Immature natural killer cell (primary cell): ENCODE results near the gene LRRK1. TPM values are rescaled to one million over a fixed set of nuclear protein-coding genes. Genes with fewer than 3 reads are reported as not detected.

Source experiments
- DNase-seq, 3 donors: peaks; one replicate each; pipeline ENCODE4 v3.0.0; 2022; ENCODE audit warnings: mixed read lengths in 1 of 3
- H3K27ac Mint-ChIP-seq, 6 donors: one replicate each; pipeline ENCODE4 v1.8.0; 2020; ENCODE audit warnings: mixed read lengths in 6 of 6, mild to moderate bottlenecking in 5 of 6, inconsistent platforms in 4 of 6, moderate library complexity in 3 of 6
- H3K27me3 Mint-ChIP-seq, 3 donors: one replicate each; pipeline ENCODE4 v1.8.0; 2020 to 2021; ENCODE audit warnings: low read depth in 3 of 3, mild to moderate bottlenecking in 3 of 3, mixed read lengths in 3 of 3, moderate library complexity in 3 of 3, inconsistent platforms in 1 of 3
- H3K36me3 Mint-ChIP-seq, 3 donors: one replicate each; pipeline ENCODE4 v1.8.0; 2020; ENCODE audit warnings: mixed read lengths in 3 of 3, inconsistent platforms in 2 of 3, mild to moderate bottlenecking in 2 of 3
- H3K4me1 Mint-ChIP-seq, 2 donors: one replicate each; pipeline ENCODE4 v1.8.0; 2020; ENCODE audit warnings: inconsistent platforms in 2 of 2, mild to moderate bottlenecking in 2 of 2, mixed read lengths in 2 of 2, moderate library complexity in 1 of 2
- H3K4me3 Mint-ChIP-seq, 5 donors: one replicate each; pipeline ENCODE4 v1.8.0; 2020; ENCODE audit warnings: mild to moderate bottlenecking in 5 of 5, mixed read lengths in 5 of 5, inconsistent platforms in 3 of 5, moderate library complexity in 3 of 5
- H3K9me3 Mint-ChIP-seq, 6 donors: one replicate each; pipeline ENCODE4 v1.8.0; 2020; ENCODE audit warnings: mild to moderate bottlenecking in 6 of 6, mixed read lengths in 6 of 6, inconsistent platforms in 4 of 6, moderate library complexity in 3 of 6
- polyA plus RNA-seq, 3 donors: library from polyadenylated mRNA; unstranded; fragments of 300-500 nt; fragmentation: Illumina TruSeq; gene quantifications; one replicate each; pipeline ENCODE4 v1.2.3, GENCODE V29; 2021

LRRK1 gene
- polyA plus RNA-seq, 3 donors from 2014 or later = 0.02 TPM; not detected in 2

- DNase-seq = no peak
- no peak overlapping the region for H3K4me3 Mint-ChIP-seq
- peaks cover 0 to 7% (median 2%) of the 10 kb centered on the region in 3 donors for H3K27me3 Mint-ChIP-seq
- H3K4me1 Mint-ChIP-seq = no peaks in the 10 kb centered on the region
- H3K27ac Mint-ChIP-seq = no peak overlapping the region
- no peaks in the 10 kb centered on the region for H3K9me3 Mint-ChIP-seq
- no peaks in the 10 kb centered on the region for H3K36me3 Mint-ChIP-seq
These were observed 21.7 kb upstream of the LRRK1 start for GRCh38 chr15:100897221-100898151.

- no peak for DNase-seq
- Mint-ChIP-seq H3K4me3 (no peak overlapping the region), H3K9me3 (no peaks in the 10 kb centered on the region), H3K27me3 (peaks cover 0 to 4% (median 2%) of the 10 kb centered on the region in 3 donors), H3K27ac (no peak overlapping the region), H3K4me1 (no peaks in the 10 kb centered on the region), H3K36me3 (no peaks in the 10 kb centered on the region)
These were observed 21.0 kb upstream of the LRRK1 start for GRCh38 chr15:100898152-100898490.

- no peaks in the 10 kb centered on the region for H3K36me3 Mint-ChIP-seq
These were observed 20.3 kb upstream of the LRRK1 start for GRCh38 chr15:100898661-100899462.

GRCh38 chr15:100899601-100900000 is 19.6 kb upstream of the LRRK1 start:
- Mint-ChIP-seq H3K4me1 (no peaks in the 10 kb centered on the region), H3K9me3 (no peaks in the 10 kb centered on the region), H3K36me3 (no peaks in the 10 kb centered on the region), H3K27me3 (peaks cover 0 to 4% (median 2%) of the 10 kb centered on the region in 3 donors), H3K4me3 (no peak overlapping the region), H3K27ac (no peak overlapping the region)
- no peak for DNase-seq

More at GRCh38 chr15:100898661-100899462, 20.3 kb upstream of the LRRK1 start:
- Mint-ChIP-seq H3K27ac (no peak overlapping the region), H3K4me1 (no peaks in the 10 kb centered on the region), H3K4me3 (no peak overlapping the region), H3K9me3 (no peaks in the 10 kb centered on the region), H3K27me3 (peaks cover 0 to 4% (median 2%) of the 10 kb centered on the region in 3 donors)
- DNase-seq = no peak

DNA sequence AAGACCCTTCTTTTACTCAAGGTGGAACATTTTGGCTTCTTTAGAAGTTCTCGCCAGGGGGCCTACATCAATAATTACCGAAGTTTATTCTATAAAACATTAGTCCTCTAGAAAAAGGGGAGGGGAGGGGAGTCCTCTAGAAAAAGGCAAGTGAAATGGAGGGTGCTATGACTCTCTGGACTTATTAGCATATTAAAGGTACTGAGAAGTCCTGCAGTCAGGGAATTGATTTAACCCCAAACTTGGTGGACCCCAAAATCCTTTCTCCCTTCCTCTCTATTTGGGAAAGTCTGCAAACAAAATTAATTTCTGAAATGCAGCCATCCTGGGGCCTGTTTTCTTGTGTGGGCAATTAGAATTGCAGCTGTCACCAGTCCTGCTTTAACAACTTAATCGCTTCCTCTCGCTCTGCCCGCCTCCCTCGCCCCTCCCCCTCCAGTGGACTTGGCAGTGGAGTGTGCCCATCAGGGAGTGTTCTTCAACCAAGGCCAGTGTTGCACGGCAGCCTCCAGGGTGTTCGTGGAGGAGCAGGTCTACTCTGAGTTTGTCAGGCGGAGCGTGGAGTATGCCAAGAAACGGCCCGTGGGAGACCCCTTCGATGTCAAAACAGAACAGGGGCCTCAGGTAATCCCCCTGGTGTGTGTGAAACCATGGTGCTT is 18.9 kb upstream of the LRRK1 start:
- Mint-ChIP-seq H3K36me3 (no peaks in the 10 kb centered on the region), H3K4me3 (no peak overlapping the region), H3K27ac (no peak overlapping the region), H3K27me3 (peaks cover 0 to 4% (median 2%) of the 10 kb centered on the region in 3 donors), H3K9me3 (no peaks in the 10 kb centered on the region), H3K4me1 (no peaks in the 10 kb centered on the region)
- DNase-seq = no peak

DNA sequence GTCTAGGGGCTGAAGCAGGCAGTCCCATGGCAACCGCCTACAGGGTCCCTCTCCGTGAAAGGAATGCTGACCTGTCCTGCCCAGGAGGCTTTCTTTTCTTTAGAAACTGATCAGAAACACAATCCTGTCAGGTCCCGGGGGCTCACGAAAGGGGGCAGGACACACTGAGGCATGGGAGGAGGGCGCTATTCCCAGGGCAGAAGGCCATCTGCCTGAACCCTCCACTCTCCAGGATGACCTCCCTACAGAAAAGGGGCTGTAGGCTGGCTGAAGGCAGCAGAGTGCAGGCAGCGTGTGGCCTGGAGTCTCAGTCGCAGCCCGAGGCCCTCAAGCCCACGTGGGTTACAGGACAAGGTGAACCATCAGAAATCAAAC is 18.4 kb upstream of the LRRK1 start:
- Mint-ChIP-seq H3K36me3 (no peaks in the 10 kb centered on the region), H3K27me3 (peaks cover 0 to 2% (median 2%) of the 10 kb centered on the region in 3 donors), H3K4me3 (no peak overlapping the region), H3K4me1 (no peaks in the 10 kb centered on the region), H3K9me3 (no peaks in the 10 kb centered on the region), H3K27ac (no peak overlapping the region)
- DNase-seq = no peak

GRCh38 chr15:100901296-100901695 is 17.9 kb upstream of the LRRK1 start:
- H3K27me3 Mint-ChIP-seq = peaks cover 0 to 2% (median 2%) of the 10 kb centered on the region in 3 donors
- H3K4me1 Mint-ChIP-seq = no peaks in the 10 kb centered on the region
- H3K27ac Mint-ChIP-seq = no peak overlapping the region
- H3K9me3 Mint-ChIP-seq = no peaks in the 10 kb centered on the region
- H3K36me3 Mint-ChIP-seq = no peaks in the 10 kb centered on the region
- no peak overlapping the region for H3K4me3 Mint-ChIP-seq
- DNase-seq = no peak

DNA sequence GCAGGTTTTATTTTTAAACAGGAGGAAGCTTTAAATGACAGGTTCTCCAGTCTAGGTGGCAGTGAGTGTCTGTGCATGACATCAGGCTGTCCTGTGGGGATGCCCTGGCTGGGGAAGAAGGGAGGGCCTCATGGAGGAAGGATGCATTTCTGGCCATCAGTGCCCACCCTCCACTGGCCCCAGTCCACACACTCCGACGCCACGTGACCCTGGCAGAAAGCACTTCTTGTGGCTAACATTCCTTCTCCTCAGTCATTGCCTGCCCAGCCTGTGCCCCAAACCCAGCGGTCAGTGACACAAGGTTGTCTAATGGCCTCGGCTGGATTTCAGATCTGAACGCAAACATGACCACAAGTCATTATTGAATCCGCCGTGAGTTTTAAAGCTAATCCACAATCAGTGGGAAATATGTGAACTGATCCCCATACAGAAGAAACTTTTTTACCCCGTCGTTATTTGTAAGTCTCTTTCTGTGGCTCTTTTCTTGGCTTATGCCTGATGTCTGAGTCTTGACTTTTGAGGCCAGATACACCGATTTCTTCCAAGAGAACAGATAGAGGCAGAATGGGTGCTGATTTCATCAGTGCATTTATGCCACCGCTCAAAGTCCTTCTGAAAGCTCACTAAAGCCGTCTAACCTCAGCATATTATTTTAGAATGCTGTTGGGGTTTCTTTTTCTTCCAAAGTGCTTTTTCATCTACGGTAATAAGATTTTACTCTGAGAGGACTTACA is 17.3 kb upstream of the LRRK1 start:
- DNase-seq = no peak
- Mint-ChIP-seq H3K4me3 (no peak overlapping the region), H3K27me3 (peaks cover 2% of the 10 kb centered on the region in 3 donors), H3K27ac (no peak overlapping the region), H3K9me3 (no peaks in the 10 kb centered on the region), H3K4me1 (no peaks in the 10 kb centered on the region), H3K36me3 (no peaks in the 10 kb centered on the region)

DNA sequence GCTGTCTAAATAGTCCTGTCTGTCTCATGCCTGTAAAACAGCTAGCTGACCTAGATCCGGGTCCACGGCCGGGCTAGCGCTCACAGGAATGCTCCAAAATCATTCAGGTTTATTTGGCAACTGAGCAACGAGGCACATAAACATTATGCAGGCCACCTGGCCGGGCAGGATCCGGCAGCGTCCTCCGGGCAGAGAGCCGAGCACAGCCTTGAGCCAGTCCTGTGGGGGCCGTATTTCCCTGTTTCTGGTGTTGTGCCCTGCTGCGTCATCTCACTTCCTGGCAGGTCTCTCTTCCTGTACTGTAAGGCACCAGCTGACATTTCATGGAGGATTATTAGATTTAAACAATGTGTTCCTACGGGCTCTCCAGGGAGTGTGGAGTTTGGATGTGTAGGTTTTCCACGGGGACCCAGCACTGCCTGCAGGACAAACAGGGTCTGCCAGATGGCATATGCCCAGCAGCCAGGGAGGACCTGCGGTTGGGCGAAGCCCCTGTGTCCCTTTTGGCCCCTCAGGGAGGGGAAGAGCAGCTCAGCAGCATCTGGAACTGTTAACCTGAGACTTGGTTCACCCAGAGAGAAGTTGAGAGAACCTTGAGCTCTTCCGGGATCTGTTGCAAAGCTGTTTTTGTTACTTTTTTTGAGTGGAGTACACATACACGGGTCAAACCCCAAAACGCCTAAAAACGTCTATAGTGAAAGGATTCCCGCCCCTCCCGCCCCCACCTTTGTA is 16.6 kb upstream of the LRRK1 start:
- H3K4me3 Mint-ChIP-seq = no peak overlapping the region
- no peaks in the 10 kb centered on the region for H3K9me3 Mint-ChIP-seq
- H3K27ac Mint-ChIP-seq = no peak overlapping the region

DNA sequence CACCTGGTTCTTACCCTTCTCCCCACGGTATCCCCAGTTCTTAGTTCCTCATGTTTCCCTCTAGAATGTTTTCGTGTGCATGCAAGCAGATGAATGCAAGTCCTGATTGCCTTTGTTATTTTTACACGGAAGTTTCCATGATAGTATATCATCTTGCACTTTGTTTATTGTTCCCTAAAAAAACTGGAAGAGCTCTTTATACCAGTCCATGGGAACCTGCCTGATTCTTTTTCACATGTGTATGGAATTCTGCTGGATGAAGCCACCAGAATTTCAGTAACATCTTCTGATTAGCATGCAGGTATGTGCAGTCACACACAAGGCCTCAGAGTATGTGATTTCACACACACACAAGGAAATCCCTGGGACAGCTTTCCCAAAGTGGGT is 16.0 kb upstream of the LRRK1 start:
- no peak for DNase-seq
- H3K27me3 Mint-ChIP-seq = peaks cover 0 to 2% (median 2%) of the 10 kb centered on the region in 3 donors
- H3K9me3 Mint-ChIP-seq = no peaks in the 10 kb centered on the region
- no peaks in the 10 kb centered on the region for H3K36me3 Mint-ChIP-seq
- no peak overlapping the region for H3K4me3 Mint-ChIP-seq
- no peak overlapping the region for H3K27ac Mint-ChIP-seq
- no peaks in the 10 kb centered on the region for H3K4me1 Mint-ChIP-seq

More for the DNA sequence above, 16.6 kb upstream of the LRRK1 start:
- no peaks in the 10 kb centered on the region for H3K4me1 Mint-ChIP-seq
- DNase-seq = no peak
- H3K27me3 Mint-ChIP-seq = peaks cover 1 to 2% (median 2%) of the 10 kb centered on the region in 3 donors
- H3K36me3 Mint-ChIP-seq = no peaks in the 10 kb centered on the region

DNA sequence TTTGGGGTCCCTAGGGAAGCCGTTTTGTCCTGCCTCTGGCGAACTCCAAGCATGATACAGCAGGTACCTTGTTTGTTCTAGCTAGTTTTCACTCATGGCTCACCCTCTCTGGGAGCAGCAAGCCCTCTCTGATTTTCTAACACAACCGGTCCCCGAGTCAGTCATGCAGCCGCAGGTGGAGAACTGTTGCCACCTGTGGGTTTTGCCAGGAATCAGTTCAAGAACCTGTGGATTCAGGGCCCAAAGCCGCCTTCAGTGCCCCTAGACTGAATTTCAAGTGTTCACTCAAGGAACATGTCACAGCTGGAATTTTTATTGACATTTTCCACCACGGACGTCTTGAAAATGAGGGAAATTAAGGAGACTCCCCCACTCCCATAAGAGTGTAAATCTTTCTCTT is 13.3 kb upstream of the LRRK1 start:
- H3K9me3 Mint-ChIP-seq = no peaks in the 10 kb centered on the region
- no peaks in the 10 kb centered on the region for H3K4me1 Mint-ChIP-seq
- no peak for DNase-seq
- no peak overlapping the region for H3K4me3 Mint-ChIP-seq
- no peak overlapping the region for H3K27ac Mint-ChIP-seq
- no peaks in the 10 kb centered on the region for H3K36me3 Mint-ChIP-seq
- peaks cover 1 to 2% (median 2%) of the 10 kb centered on the region in 3 donors for H3K27me3 Mint-ChIP-seq

GRCh38 chr15:100908466-100908865 is 10.7 kb upstream of the LRRK1 start:
- H3K27me3 Mint-ChIP-seq = peaks cover 0 to 8% (median 1%) of the 10 kb centered on the region in 3 donors
- H3K36me3 Mint-ChIP-seq = no peaks in the 10 kb centered on the region
- no peak for DNase-seq
- H3K9me3 Mint-ChIP-seq = no peaks in the 10 kb centered on the region
- H3K4me1 Mint-ChIP-seq = no peaks in the 10 kb centered on the region
- no peak overlapping the region for H3K27ac Mint-ChIP-seq
- no peak overlapping the region for H3K4me3 Mint-ChIP-seq

DNA sequence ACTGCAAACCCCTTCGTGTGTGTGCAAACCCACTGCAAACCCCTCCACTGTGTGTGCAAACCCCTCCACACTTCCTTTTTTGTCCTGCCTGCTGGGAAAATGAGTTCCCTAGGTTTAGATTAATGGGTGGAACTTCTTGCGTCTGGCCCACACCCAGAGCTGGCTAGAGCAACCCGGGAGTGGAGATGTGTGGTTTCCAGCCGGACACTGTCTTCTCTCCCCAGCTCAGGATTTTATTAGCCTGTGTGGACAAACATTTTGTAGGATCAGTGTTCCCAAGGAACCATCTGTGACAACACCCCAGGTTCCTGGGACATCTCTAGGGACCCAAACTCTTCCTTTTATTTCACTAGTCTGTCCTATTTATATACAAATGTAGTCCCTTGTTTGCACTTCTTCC is 9.6 kb upstream of the LRRK1 start:
- H3K27me3 Mint-ChIP-seq = peaks cover 0 to 8% (median 2%) of the 10 kb centered on the region in 3 donors
- H3K9me3 Mint-ChIP-seq = no peaks in the 10 kb centered on the region
- no peaks in the 10 kb centered on the region for H3K36me3 Mint-ChIP-seq
- no peaks in the 10 kb centered on the region for H3K4me1 Mint-ChIP-seq
- no peak for DNase-seq
- no peak overlapping the region for H3K27ac Mint-ChIP-seq
- no peak overlapping the region for H3K4me3 Mint-ChIP-seq
